Measurements from ENCODE around the gene PAX4.

PAX4 gene, protein sequence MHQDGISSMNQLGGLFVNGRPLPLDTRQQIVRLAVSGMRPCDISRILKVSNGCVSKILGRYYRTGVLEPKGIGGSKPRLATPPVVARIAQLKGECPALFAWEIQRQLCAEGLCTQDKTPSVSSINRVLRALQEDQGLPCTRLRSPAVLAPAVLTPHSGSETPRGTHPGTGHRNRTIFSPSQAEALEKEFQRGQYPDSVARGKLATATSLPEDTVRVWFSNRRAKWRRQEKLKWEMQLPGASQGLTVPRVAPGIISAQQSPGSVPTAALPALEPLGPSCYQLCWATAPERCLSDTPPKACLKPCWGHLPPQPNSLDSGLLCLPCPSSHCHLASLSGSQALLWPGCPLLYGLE

DNA sequence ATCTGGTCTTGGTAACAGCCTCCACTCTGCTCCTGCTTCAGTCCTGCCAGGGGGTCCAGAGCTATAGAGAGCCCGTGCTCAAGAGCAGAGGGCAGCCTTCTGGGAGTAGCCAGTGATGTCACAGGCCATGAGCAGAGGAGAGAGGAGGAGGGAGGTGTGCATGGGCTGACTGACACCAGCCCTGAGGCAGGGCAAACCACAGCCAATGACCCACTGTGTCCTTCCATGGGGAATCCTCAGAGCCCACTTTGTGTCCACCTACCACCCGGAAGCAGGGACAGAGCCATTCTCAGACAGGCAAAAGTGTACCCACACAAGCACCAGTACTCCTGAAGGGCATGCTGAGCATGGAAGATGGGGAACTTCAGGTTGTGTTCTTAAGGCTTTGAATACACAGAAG, at the start of gene PAX4:
TSS of gene PAX4 (minus strand) at position 101 of the 400 bp plus-strand sequence. CDS start 2,214 bp downstream, outside the sequence.
- no peak for DNase-seq (ENCODE audit: low read depth, low spot score)

DNA sequence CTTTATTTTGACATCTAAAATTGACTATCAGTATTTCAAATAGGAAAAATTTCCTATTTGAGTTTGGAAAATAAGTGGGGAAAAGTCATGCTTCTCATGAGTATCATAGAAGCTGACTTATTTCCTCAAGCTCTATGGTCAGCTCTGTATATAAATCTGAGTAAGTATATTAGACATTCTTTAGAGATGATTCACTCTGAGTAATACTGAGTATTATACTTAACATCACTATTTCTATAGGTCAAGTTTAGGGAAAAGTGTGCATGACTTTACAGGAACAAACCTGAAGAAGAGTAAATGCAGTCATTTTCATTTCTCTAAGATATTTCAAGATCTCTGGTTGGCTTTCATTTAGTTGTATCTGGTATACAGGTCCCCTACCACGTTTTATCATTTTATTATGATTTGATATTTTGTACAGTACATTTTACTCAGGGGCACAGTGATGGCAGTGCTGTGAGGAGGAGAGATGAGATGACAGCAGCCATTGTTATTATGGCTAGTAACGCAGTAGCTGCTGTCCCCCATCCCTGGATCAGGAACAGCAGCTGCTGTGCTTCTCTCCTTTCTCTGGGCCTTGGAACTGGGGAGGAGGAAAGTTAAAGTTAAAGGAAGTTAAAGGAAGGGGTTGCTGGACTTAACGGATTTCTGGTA, 49.2 kb upstream of the PAX4 start:
- DNase-seq (ENCODE audit: low read depth, low spot score): no peak

DNA sequence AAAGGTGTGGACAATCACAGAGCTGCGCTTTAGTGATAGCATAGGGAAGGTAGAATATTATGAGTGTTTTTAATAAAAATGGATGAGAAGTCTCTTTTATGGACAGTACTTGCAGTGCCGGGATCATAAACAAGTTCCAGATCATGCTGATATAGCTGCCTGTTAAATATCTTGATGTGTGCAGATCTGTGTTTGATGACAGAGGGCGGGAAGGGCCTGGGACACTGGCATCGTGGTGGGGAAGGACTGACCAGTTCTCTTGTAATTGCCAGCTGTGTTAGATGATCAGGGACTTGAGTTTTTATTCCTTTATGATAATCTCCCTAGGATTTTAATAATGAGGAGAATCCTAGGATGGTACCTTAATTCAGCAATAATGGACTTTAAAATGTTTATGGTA, 48.7 kb upstream of the PAX4 start:
- DNase-seq (ENCODE audit: low read depth, low spot score): no peak

DNA sequence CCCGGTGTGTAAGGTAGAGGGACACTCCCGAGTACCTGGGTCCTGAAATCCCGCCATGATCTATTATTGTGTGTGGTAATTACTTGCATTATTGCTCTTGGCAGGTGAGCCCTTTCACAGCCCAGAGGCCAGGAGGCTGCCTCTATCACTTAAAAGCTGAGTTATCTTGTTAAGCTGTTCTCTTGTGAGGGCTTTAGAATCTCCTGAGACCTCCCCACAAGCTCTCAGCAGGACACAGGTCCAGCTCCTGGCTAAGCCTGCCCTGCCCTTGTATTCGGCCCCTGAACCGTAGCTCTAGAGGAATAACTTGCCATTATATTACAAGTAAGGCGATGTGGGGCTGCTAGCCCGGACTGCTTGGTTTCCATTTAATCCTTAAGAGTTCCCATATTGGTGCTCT, 48.0 kb upstream of the PAX4 start:
- no peak for DNase-seq (ENCODE audit: low read depth, low spot score)

DNA sequence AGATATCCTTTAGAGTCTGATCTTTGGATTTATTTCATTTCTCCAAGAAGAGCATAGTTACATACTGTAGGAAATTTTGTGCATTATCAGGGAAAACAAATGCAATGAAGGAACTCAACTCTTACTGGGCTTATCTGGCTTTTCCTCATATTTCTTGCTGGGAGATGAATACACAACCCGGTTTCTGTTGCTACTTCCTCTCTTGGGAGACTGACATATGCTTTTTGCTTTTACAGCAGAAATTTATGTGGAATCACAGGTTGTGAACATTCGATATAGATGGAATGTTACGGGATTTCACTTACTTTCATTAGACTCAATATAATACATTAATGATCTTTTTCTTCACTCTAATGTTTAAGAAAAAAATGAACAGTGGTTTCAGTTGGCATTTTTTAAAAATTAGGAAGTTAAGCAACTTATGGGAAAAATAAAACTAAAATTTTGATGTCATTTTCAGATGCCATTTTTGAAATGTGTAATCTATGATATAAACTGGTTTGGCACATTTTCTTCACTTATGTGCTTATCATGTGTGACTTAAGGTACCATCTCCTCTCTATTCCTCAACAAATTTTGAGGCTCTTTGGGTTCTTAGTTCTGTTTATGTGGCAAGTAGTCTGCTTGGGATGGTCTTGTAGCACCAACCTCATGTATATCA, 41.2 kb upstream of the PAX4 start:
- DNase-seq (ENCODE audit: low read depth, low spot score): no peak

DNA sequence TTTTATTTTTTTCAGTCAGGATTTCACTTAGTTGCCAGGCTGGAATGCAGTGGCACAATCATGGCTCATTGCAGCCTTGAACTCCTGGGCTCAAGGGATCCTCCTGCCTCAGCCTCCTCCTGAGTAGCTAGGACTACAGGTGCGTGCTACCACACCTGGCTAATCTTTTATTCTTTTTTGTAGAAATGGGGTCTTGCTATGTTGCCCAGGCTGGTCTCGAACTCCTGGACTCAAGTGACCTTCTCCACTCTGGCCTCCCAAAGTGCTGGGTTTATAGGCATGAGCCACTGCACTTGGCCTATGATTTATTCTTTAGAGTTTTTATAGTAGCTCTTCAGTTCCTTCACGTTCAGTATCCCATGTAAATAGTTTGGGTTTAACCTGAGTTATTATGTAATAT, 39.6 kb upstream of the PAX4 start:
- DNase-seq (ENCODE audit: low read depth, low spot score): no peak

DNA sequence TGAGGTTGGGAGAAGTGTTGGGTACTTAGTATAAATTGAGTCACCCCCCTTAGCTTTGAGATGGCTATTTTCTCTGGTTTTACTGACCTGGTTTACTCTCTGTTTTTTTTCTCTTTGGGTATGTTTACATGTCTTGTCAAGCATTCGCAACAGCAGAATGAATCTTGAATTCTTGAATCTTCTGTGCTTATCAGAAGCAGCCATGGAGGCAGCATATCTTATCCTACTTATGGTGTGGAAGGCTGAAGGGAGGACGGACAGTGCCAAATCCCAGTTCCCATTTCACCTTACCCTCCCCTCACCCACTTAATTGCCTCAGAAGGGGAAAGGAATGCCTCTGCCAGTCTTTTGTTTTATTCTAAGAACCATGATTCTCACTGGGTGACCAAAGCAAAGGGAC, 37.8 kb upstream of the PAX4 start:
- no peak for DNase-seq (ENCODE audit: low read depth, low spot score)

DNA sequence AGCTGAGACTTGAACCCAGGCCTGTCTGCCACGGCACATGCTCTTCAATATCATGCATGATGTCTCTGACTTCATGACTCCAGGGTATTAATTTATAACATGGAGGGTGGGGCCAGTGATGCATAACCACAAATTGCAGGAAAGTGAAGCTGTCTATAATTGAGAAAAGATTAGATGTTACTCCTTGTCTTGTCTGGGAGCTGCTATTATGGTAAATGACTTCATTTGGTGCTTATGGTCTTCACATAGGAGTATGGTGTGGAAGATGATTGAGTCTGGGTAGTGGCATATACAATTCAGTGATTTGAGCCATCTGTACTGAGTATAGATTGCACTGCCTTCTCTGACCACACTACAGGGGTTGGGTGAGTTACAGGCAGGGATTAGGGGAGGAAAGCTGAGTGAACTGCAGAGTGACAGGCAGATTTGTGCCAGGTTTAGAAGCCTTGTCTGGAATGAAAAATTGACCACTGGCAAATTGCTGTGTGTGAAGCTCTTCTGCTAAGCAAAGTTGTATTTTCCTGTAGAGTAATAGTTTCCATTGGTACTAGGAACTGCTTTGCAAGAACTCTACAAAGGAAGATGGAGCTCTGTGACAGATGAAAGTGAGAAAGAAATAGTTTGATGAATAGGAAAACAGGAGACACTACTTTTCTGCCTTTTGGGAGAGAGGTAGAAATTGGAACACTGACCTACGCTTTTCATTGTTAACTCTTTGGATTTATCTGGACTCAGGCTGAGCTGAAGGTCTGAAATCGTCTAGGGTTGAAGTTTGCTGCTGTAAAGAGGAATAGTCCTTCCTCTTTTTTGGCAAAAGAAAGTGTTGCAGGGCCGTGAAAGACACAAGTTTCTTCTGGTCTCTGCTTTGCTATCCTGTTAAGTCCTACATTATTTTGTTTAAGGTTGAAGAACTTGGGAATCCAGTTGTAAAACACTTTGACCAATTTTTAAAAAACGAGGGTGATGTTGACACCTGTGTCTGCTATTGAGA, 36.8 kb upstream of the PAX4 start:
- DNase-seq (ENCODE audit: low read depth, low spot score): no peak

DNA sequence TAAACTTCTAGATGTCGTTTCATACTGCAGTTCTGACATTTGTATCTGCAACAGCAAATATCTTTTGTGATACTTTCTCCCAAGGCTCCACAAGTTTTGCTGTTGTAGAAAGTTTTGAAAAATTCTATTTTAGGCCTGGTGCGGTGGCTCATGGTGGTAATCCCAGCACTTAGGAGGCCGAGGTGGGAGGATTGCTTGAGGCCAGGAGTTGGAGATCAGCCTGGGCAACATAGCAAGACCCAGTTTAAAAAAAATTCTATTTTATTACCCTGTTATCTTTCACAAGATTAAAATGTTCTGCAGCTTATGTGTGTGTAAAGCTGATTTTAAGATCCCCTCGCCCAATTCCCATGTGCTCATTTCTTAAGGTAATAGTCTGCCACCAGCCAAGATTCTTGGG, 35.5 kb upstream of the PAX4 start:
- DNase-seq (ENCODE audit: low read depth, low spot score): no peak

DNA sequence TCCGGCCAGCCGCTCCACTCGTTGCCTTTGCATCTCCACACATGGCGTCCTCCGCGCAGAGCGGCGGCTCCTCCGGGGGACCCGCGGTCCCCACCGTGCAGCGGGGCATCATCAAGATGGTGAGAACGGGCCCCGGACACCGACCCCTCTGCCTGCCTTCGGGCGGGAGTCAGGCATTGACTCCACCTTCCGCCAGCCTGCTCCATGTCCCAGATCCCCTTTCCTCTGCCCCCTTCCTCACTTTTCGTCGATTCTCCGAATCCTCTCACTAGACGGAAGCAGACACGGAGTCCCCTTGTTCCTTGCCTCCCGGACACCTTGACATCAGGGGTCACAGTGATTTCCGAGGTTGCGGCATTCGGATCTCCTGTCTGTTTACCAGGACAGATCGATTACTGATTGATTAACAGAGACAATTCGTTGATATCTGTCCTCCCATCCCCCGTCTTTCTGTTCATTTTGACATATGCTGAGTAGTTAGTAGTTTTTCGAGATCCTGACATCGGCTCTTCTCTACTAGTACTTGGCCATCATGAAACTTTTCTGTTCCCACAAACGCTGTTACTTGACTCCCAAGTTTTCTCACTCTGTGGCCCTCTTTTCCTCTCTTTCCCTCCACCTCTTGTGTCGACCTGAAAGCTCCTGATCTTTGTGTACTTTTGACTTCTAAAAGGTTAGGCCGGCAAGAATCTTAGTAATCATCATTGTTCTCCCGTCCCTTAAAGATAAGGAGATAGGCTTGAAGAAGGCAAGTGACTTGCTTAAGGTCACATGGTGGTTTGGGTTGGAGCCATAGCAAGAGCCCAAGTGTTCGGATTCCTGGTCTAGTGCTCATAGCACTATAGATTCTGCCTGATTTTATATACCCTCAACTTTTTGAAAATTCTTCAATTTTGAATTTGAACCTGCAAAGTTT, 34.6 kb upstream of the PAX4 start:
- DNase-seq (ENCODE audit: low read depth, low spot score): no peak

DNA sequence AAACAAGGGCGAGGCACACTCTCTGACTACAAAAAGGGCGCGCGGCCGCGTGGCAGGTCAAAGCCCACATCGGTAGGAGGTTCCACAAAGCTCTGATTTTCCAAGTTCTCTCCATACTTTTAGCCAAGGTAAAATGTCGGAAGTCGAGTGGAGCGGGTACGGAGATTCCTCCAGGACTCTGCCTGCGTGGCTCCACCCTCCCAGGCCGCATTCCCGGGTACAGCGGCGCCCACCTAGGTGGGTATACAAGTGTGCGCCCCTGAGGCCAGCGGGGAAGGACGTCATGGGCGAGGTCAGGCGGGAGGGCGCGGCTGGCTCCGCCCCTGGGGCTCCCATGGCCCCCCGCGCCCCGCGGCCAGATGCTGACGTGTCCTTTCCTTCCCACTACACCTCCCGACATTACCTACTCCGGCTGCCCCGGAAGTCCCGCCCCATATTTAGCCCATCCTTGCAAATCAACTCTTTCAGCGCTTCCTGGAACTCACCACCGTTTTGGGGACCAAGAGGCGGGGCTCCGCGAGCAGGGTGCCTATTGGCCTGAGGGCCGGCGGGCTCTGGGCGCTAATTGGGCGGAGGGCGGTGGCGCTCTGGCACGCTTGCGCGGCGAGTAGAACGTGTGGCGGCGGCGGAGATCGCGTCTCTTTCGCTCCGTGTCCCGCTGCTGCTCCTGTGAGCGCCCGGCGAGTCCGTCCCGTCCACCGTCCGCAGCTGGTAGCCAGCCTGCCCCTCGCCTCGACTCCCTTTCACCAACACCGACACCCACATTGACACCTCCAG, 33.8 kb upstream of the PAX4 start, which contains the start of gene SND1:
TSS of gene SND1 (plus strand) at position 639 of the 777 bp plus-strand sequence. CDS start 180 bp downstream, outside the sequence.
- peak; percentile 99 for DNase-seq (ENCODE audit: low read depth, low spot score)

DNA sequence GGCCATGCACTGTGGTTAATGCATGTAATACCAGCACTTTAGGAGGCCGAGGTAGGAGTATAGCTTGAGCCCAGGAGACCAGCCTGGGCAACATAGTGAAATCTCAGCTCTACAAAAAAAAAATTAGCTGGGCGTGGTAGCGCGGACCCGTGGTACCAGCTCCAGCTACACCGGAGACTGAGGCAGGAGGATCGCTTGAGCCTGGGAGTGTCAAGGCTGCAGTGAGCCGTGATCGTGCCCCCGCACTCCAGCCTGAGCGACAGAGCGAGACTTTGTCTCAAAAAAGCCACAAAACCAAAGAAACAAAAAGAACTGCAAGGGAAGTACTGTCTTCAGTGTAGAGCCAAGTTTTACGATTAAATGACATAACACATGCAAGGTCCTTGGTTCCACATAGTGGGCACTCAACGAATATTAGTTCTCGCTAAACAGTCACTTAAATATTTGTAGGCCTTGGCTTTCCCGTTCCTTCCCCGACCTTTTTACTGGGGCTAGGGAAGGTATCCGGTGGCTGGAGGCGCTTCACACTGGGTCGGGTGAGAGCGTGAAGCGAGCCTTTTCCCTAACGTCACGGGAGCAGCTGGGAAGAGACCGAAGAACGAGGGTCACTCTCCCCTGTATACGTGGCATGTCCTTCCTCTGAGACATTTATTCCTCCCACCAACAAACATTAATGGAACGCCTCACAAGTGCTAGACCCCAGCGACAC, 33.1 kb upstream of the PAX4 start:
- no peak for DNase-seq (ENCODE audit: low read depth, low spot score)

DNA sequence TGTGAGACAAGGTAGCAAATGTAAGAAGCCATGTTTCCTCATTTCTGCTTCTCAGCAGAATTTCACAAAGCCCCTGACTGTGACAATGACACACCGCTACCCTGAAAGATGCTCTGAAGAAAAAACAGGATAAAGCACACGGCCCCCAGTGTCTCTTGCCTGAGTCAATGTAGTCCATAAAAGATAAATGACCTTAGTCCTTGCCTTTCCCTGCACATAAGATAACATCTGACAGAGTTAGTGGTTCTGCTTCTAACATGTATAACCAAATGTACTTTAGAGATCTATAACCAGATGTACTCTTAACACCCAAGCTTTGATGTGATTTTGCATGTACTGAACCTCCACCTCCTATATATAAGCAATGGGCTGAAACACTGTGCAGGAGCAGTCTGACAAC, 31.0 kb upstream of the PAX4 start:
- no peak for DNase-seq (ENCODE audit: low read depth, low spot score)

DNA sequence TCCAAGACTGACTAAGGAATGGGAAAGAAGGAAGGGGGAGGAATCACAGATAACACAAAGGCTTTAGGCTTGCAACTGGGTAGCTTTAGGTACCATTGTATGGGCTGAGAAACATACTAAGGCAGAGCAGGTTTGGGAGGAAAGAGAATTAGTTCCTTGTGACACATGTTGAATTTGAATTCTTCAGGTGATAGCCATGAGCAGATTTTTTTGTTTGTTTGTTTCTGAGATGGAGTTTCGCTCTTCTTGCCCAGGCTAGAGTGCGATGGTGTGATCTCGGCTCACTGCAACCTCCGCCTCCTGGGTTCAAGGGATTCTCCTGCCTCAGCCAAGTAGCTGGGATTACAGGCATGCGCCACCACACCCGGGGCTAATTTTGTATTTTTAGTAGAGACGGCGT, 29.7 kb upstream of the PAX4 start:
- no peak for DNase-seq (ENCODE audit: low read depth, low spot score)

DNA sequence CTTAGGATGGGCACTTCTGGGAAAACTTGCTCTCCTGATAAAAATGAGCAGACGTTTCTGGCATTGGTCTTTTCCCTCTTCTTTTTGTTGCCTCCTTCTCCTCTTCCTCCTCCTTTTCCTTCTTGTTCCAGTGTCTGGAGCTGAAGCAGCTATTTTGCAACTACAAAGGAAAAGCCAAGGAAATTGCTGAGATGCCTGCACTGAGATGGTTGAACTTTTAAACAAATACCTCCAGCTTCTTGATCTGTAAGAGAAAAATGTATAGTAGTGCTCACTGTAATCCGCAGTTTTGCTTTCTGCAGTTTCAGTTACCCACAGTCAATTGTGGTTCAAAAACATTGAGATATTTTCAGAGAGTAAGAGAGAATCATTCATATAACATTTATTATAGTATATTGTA, 26.5 kb upstream of the PAX4 start:
- no peak for DNase-seq (ENCODE audit: low read depth, low spot score)

DNA sequence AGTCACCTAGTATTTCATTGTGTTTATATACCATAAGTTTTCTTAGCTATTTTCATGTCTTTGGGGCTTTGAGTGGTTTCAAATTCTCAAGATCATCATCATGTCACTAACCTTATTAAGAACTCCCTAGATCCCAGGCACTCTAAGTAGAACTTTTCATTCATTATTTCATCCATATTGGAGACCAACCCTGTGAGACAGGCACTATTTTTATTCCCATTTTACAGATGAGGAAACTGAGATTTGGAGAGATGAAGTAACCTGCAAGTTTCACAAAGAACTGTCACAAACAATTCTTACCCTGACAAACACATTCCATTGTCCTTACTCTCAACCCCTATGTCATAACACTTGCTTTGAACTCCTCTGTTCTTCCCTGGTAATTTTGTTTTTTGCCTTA, 20.3 kb upstream of the PAX4 start:
- no peak for DNase-seq (ENCODE audit: low read depth, low spot score)

DNA sequence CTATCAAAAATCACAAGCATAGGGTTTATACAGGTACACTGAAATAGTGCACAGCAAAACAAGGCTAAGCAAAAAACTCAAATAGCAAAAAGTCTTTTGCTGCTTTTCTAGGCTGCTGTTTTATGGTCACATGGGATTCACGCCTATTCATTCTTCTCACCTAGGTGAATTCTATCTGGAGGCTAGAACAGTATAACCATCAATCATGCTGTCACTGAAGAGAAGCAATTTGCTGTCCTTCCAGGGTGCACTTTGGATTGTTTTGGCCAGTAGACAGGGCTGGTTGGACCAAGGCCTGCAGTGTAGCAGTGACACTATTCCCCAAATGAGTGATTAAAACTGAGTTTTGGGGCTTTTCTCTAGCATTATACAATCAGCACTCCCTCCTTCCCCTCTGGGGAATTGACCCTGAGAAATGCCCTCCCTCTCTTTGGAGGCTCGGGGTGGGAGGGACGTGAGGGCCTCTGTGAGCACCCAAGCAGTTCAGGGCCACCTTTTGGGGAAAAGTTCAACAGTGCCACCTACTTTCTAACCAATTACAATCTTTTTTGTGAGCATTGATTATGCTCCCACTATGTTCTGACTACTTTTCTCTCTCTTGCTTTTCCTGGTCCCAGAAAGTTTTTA, 17.8 kb upstream of the PAX4 start:
- DNase-seq (ENCODE audit: low read depth, low spot score): no peak

DNA sequence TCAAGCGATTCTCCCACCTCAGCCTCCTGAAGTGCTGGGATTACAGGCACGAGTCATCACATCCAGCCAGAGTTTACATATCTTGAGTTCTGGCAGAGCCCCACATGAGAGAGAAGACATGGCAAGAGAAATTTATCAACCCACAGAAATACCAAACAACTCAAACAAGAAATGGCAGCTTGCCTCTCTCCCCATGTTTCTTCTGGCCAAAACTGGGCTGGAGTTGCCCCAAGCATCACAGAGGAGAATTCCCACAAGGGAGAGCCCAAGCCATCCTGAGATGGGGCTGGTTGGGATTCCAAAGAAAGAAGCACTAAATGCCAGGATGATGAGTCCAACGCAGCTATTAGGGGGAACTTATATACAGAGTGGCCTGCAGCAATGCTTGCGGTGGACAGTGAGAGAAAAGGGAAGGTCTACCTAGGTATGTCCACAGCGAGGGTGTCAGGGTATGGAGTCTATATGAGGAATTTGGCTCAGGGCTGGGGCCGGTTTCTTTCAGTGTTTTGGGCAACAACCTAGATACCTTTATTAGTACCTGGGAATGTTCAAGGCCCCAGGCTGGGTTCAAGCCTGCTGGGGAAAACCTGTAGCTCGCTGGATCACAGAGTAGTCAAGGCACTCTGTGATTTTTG, 14.5 kb upstream of the PAX4 start:
- no peak for DNase-seq (ENCODE audit: low read depth, low spot score)
